KMS-11 (cell line): ENCODE data around the gene ABTB2.

ENCODE experiments used
- H2AFZ ChIP-seq: fragments of 200-600 bp; sonication (generic); 2 replicates; pipeline ENCODE4 v1.6.1; 2016; ENCODE audit warnings: antibody characterized with exemption, mixed run types, low read depth
- H3K27ac ChIP-seq: fragments of 200-600 bp; sonication (generic); 2 replicates; pipeline ENCODE4 v1.6.1; 2016; ENCODE audit warnings: mild to moderate bottlenecking, mixed run types
- H3K27me3 ChIP-seq: fragments of 200-600 bp; sonication (generic); 2 replicates; pipeline ENCODE4 v1.6.1; 2017; ENCODE audit warnings: mild to moderate bottlenecking, low read depth, mixed run types, moderate library complexity; ENCODE audit not compliant: insufficient read depth
- H3K36me3 ChIP-seq: fragments of 200-600 bp; sonication (generic); 2 replicates; pipeline ENCODE4 v1.6.1; 2017; ENCODE audit warnings: mild to moderate bottlenecking, mixed run types; ENCODE audit not compliant: insufficient read depth
- H3K4me1 ChIP-seq: fragments of 200-600 bp; sonication (generic); 2 replicates; pipeline ENCODE4 v1.6.1; 2016; ENCODE audit warnings: mild to moderate bottlenecking, low read depth, mixed run types; ENCODE audit not compliant: poor library complexity, severe bottlenecking
- H3K4me2 ChIP-seq: fragments of 200-600 bp; sonication (generic); 2 replicates; pipeline ENCODE4 v1.7.0; 2016; ENCODE audit warnings: mild to moderate bottlenecking, mixed run types
- H3K4me3 ChIP-seq: fragments of 200-600 bp; sonication (generic); IDR thresholded peaks from 2 replicates; pipeline ENCODE4 v1.6.1; 2017; ENCODE audit warnings: low read depth, low read length, mixed read lengths; ENCODE audit not compliant: insufficient read depth
- H3K79me2 ChIP-seq: fragments of 200-600 bp; sonication (generic); 2 replicates; pipeline ENCODE4 v1.6.1; 2016; ENCODE audit warnings: low read depth, mixed run types; ENCODE audit not compliant: insufficient read depth
- H3K9ac ChIP-seq: fragments of 200-600 bp; sonication (generic); 2 replicates; pipeline ENCODE4 v1.6.1; 2016; ENCODE audit warnings: mild to moderate bottlenecking, mixed run types
- H4K20me1 ChIP-seq: fragments of 200-600 bp; sonication (generic); 2 replicates; pipeline ENCODE4 v1.6.1; 2016; ENCODE audit warnings: mild to moderate bottlenecking, mixed run types; ENCODE audit not compliant: insufficient read depth
- TF ChIP-seq, protein P1 (sequence below): fragments of 200-600 bp; sonication (generic); conservative IDR thresholded peaks from 2 replicates; pipeline ENCODE4 v1.6.1; 2017; ENCODE audit warnings: low read depth, mild to moderate bottlenecking, antibody characterized with exemption, low read length, moderate library complexity, mixed read lengths

The ABTB2 gene

GRCh38 chr11:34174412-34175041 is 183.3 kb downstream of the ABTB2 start:
- Histone ChIP-seq H3K4me1 (peaks cover 16% of the 10 kb centered on the region), H4K20me1 (no peaks in the 10 kb centered on the region), H3K27ac (no peak overlapping the region), H3K36me3 (no peaks in the 10 kb centered on the region), H3K79me2 (no peaks in the 10 kb centered on the region), H3K9ac (no peak overlapping the region), H3K4me2 (peak overlapping the region; percentile 58; the same call in 1 of the 2 replicates), H2AFZ (peak overlapping the region; percentile 8; the same call in 1 of the 2 replicates), H3K27me3 (no peaks in the 10 kb centered on the region), H3K4me3 (no peak overlapping the region)
- TF ChIP-seq, protein P1, sequence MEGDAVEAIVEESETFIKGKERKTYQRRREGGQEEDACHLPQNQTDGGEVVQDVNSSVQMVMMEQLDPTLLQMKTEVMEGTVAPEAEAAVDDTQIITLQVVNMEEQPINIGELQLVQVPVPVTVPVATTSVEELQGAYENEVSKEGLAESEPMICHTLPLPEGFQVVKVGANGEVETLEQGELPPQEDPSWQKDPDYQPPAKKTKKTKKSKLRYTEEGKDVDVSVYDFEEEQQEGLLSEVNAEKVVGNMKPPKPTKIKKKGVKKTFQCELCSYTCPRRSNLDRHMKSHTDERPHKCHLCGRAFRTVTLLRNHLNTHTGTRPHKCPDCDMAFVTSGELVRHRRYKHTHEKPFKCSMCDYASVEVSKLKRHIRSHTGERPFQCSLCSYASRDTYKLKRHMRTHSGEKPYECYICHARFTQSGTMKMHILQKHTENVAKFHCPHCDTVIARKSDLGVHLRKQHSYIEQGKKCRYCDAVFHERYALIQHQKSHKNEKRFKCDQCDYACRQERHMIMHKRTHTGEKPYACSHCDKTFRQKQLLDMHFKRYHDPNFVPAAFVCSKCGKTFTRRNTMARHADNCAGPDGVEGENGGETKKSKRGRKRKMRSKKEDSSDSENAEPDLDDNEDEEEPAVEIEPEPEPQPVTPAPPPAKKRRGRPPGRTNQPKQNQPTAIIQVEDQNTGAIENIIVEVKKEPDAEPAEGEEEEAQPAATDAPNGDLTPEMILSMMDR = peak; percentile 73

- TF ChIP-seq, protein P1 = no peak
- H3K9ac ChIP-seq = no peak overlapping the region
- no peaks in the 10 kb centered on the region for H3K36me3 ChIP-seq
- H3K27me3 ChIP-seq = no peaks in the 10 kb centered on the region
- no peak overlapping the region for H3K4me2 ChIP-seq
- no peak overlapping the region for H3K4me3 ChIP-seq
- H3K27ac ChIP-seq = no peak overlapping the region
- peaks cover 16% of the 10 kb centered on the region for H3K4me1 ChIP-seq
- H4K20me1 ChIP-seq = no peaks in the 10 kb centered on the region
- H3K79me2 ChIP-seq = no peaks in the 10 kb centered on the region
- H2AFZ ChIP-seq = no peak overlapping the region
Observed at GRCh38 chr11:34173050-34173449, 184.8 kb downstream of the ABTB2 start.

- no peak overlapping the region for H3K4me3 ChIP-seq
- TF ChIP-seq, protein P1 = no peak
- H4K20me1 ChIP-seq = no peaks in the 10 kb centered on the region
- H3K79me2 ChIP-seq = no peaks in the 10 kb centered on the region
- H3K27me3 ChIP-seq = no peaks in the 10 kb centered on the region
- peaks cover 6% of the 10 kb centered on the region for H3K4me1 ChIP-seq
- H3K9ac ChIP-seq = no peak overlapping the region
- no peaks in the 10 kb centered on the region for H3K36me3 ChIP-seq
- no peak overlapping the region for H3K4me2 ChIP-seq
- no peak overlapping the region for H2AFZ ChIP-seq
- H3K27ac ChIP-seq = no peak overlapping the region
Observed at GRCh38 chr11:34169686-34170085, 188.1 kb downstream of the ABTB2 start.

GRCh38 chr11:34168642-34169420 is 189.0 kb downstream of the ABTB2 start:
- H3K27ac ChIP-seq = no peak overlapping the region
- no peak overlapping the region for H3K4me2 ChIP-seq
- H3K36me3 ChIP-seq = no peaks in the 10 kb centered on the region
- TF ChIP-seq, protein P1 = no peak
- no peaks in the 10 kb centered on the region for H4K20me1 ChIP-seq
- H2AFZ ChIP-seq = no peak overlapping the region
- H3K4me1 ChIP-seq = peaks cover 2% of the 10 kb centered on the region
- no peaks in the 10 kb centered on the region for H3K79me2 ChIP-seq
- no peak overlapping the region for H3K4me3 ChIP-seq
- no peak overlapping the region for H3K9ac ChIP-seq
- H3K27me3 ChIP-seq = no peaks in the 10 kb centered on the region
